ENCODE data around the gene IST1. TPM values are rescaled to one million over a fixed set of nuclear protein-coding genes. Genes with fewer than 3 reads are reported as not detected.

IST1 gene
- total and polyA plus RNA-seq, 10 donors = 99.0 to 249 (median 213) TPM

- H3K4me3 ChIP-seq = peak overlapping the region in 7 of 8 donors; percentile 82 to 100 (median 99)
- intact Hi-C loops (cut with DNase I; ENCODE audit: low total_unique reads) = no loop called here
- no peak for TF ChIP-seq POLR2A (IDR thresholded peaks at IDR 0.05)
- TF ChIP-seq POLR2AphosphoS5 (IDR thresholded peaks at IDR 0.05) = no peak
- TF ChIP-seq CTCF (IDR thresholded peaks at IDR 0.05 in 8 of 11, conservative IDR thresholded peaks at IDR 0.05 in 3 of 11) = no peak
- no peaks in the 10 kb centered on the region for H3K9me3 ChIP-seq
- WGBS, 5 donors = 58 to 80% (median 73%) methylated on average over 3 of the region's 3 CpGs
- DNase-seq = no peak
- H3K27ac ChIP-seq = peak overlapping the region in 1 of 8 donors; percentile 89
- no peaks in the 10 kb centered on the region for H3K27me3 ChIP-seq (replicated peaks in 1 of 7)
- peaks cover 13 to 64% (median 29%) of the 10 kb centered on the region in 6 donors for H3K4me1 ChIP-seq
- H3K36me3 ChIP-seq = peaks cover 0 to 45% (median 40%) of the 10 kb centered on the region in 6 donors
Observed at GRCh38 chr16:71847096-71847495, 48.2 kb upstream of the IST1 start.

- no peaks in the 10 kb centered on the region for H3K9me3 ChIP-seq
- peaks cover 19 to 66% (median 40%) of the 10 kb centered on the region in 6 donors for H3K4me1 ChIP-seq
- intact Hi-C loops (cut with DNase I; ENCODE audit: low total_unique reads) = no loop called here
- 76 to 96% (median 91%) methylated on average over 6 of the region's 6 CpGs for WGBS, 5 donors
- TF ChIP-seq POLR2AphosphoS5 (IDR thresholded peaks at IDR 0.05) = no peak
- no peak for TF ChIP-seq POLR2A (IDR thresholded peaks at IDR 0.05)
- TF ChIP-seq CTCF (IDR thresholded peaks at IDR 0.05 in 8 of 11, conservative IDR thresholded peaks at IDR 0.05 in 3 of 11) = no peak
- no peak overlapping the region for H3K27ac ChIP-seq
- H3K4me3 ChIP-seq = no peak overlapping the region
- no peak for DNase-seq
- no peaks in the 10 kb centered on the region for H3K27me3 ChIP-seq (replicated peaks in 1 of 7)
- peaks cover 0 to 61% (median 50%) of the 10 kb centered on the region in 6 donors for H3K36me3 ChIP-seq
Observed at GRCh38 chr16:71848622-71849021, 46.7 kb upstream of the IST1 start.

- peaks cover 16 to 74% (median 55%) of the 10 kb centered on the region in 6 donors for H3K4me1 ChIP-seq
- peaks cover 0 to 92% (median 50%) of the 10 kb centered on the region in 6 donors for H3K36me3 ChIP-seq
- TF ChIP-seq POLR2AphosphoS5 (IDR thresholded peaks at IDR 0.05) (no peak), CTCF (IDR thresholded peaks at IDR 0.05 in 8 of 11, conservative IDR thresholded peaks at IDR 0.05 in 3 of 11) (no peak), POLR2A (IDR thresholded peaks at IDR 0.05) (no peak)
Observed at GRCh38 chr16:71851746-71852145, 43.6 kb upstream of the IST1 start.

GRCh38 chr16:71852158-71852557, 43.2 kb upstream of the IST1 start:
- peak overlapping the region in 3 of 8 donors; percentile 46 to 56 (median 49) for H3K27ac ChIP-seq
- TF ChIP-seq CTCF (IDR thresholded peaks at IDR 0.05 in 8 of 11, conservative IDR thresholded peaks at IDR 0.05 in 3 of 11) = no peak
- TF ChIP-seq POLR2AphosphoS5 (IDR thresholded peaks at IDR 0.05) = no peak
- TF ChIP-seq POLR2A (IDR thresholded peaks at IDR 0.05) = no peak
- H3K27me3 ChIP-seq (replicated peaks in 1 of 7) = no peaks in the 10 kb centered on the region
- intact Hi-C loops (cut with DNase I; ENCODE audit: low total_unique reads) = no loop called here
- WGBS, 5 donors = 77 to 88% (median 84%) methylated on average over 3 of the region's 3 CpGs
- DNase-seq = no peak
- H3K9me3 ChIP-seq = no peaks in the 10 kb centered on the region
- peaks cover 12 to 74% (median 51%) of the 10 kb centered on the region in 6 donors for H3K4me1 ChIP-seq
- peaks cover 0 to 95% (median 50%) of the 10 kb centered on the region in 6 donors for H3K36me3 ChIP-seq
- no peak overlapping the region for H3K4me3 ChIP-seq

More at GRCh38 chr16:71851746-71852145, 43.6 kb upstream of the IST1 start:
- Histone ChIP-seq H3K27me3 (replicated peaks in 1 of 7) (no peaks in the 10 kb centered on the region), H3K9me3 (no peaks in the 10 kb centered on the region), H3K27ac (peak overlapping the region in 3 of 8 donors; percentile 46 to 56 (median 49)), H3K4me3 (no peak overlapping the region)
- intact Hi-C loops (cut with DNase I; ENCODE audit: low total_unique reads) = no loop called here
- WGBS, 5 donors = 94 to 98% (median 97%) methylated on average over 6 to 8 of the region's 8 CpGs
- no peak for DNase-seq
